ENCODE results near the gene GHRL. TPM values are rescaled to one million over a fixed set of nuclear protein-coding genes. Genes with fewer than 3 reads are reported as not detected.

Gene GHRL
- 10 to 100 TPM in 1 of 4 donors, not detected in 3; 11.3 TPM for total RNA-seq

DNA sequence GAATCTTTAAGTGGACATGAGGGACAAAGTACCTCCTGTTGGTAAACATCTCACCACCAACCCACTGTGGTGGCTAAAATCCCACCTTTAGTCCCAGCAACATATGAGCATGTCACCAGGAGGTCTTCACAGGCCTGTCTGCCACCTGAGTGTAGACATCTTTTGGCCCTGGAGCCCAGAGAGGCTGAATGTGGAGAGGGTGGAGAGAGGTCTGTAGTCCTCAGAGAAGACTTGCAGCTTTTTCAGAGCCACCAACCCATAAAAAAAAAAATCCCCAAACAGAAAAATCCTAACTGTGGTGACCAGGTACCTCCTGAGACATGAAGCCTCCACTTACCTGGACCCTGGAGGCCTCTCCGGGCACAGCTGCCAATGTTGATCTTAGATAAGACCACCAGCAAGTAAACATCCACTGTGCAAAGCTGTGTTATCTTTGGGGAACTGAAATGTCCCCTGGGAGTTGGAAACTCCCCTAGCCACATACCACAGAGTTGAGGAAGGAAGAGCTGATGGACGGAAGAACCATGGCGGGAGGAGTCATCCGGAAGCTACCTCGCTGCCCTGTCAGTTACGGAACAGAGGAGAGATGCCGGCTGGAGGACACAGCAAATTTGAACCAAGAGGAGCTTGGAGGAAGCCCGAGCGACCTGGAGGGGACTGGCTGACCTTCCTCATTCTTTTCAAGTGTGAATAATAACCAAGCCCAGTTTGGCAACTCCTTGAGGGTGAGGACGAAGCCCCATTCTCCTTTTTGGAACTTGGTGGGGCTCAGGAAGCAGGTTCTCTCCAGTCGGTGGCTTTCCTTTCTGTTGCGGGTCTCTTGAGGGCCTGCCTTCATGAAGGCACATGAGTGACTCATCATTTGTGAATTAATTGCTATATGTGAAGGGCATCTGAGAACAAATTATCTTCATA lies at the start of gene GHRL:
GHRL (minus strand) TSS at position 443 of the 915 bp plus-strand sequence. CDS start 2,767 bp downstream, outside the sequence.
- TF ChIP-seq, protein P1, sequence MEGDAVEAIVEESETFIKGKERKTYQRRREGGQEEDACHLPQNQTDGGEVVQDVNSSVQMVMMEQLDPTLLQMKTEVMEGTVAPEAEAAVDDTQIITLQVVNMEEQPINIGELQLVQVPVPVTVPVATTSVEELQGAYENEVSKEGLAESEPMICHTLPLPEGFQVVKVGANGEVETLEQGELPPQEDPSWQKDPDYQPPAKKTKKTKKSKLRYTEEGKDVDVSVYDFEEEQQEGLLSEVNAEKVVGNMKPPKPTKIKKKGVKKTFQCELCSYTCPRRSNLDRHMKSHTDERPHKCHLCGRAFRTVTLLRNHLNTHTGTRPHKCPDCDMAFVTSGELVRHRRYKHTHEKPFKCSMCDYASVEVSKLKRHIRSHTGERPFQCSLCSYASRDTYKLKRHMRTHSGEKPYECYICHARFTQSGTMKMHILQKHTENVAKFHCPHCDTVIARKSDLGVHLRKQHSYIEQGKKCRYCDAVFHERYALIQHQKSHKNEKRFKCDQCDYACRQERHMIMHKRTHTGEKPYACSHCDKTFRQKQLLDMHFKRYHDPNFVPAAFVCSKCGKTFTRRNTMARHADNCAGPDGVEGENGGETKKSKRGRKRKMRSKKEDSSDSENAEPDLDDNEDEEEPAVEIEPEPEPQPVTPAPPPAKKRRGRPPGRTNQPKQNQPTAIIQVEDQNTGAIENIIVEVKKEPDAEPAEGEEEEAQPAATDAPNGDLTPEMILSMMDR (IDR thresholded peaks at IDR 0.05; ENCODE audit: low read depth): no peak

- TF ChIP-seq, protein P1 (IDR thresholded peaks at IDR 0.05; ENCODE audit: low read depth): no peak
Observed at GRCh38 chr3:10341901-10342398, 49.2 kb upstream of the GHRL start.

DNA sequence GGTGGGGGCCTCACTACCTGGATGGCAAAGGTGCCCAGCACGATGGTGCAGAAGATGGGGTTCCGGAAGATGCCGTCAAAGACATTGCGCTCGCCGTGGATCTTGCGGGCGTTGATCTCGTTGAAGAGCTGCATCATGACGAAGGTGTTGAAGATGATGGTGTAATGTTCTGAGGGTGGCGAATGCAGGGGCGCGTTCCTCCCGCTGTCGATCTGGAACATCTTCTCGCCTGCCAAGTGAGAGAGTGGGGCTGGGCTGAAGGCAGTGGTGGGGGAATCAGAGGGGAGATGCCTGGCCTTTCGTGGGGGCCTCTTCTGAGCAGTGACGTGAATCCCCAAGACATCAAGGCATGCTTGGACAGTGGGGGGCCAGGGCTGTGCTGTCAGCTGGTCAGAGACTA lies 47.7 kb upstream of the GHRL start:
- TF ChIP-seq, protein P1 (IDR thresholded peaks at IDR 0.05; ENCODE audit: low read depth): no peak

- TF ChIP-seq, protein P1 (IDR thresholded peaks at IDR 0.05; ENCODE audit: low read depth): no peak
Observed at GRCh38 chr3:10340046-10340445, 47.3 kb upstream of the GHRL start.

- TF ChIP-seq, protein P1 (IDR thresholded peaks at IDR 0.05; ENCODE audit: low read depth): no peak
Observed at GRCh38 chr3:10339376-10339955, 46.7 kb upstream of the GHRL start.

DNA sequence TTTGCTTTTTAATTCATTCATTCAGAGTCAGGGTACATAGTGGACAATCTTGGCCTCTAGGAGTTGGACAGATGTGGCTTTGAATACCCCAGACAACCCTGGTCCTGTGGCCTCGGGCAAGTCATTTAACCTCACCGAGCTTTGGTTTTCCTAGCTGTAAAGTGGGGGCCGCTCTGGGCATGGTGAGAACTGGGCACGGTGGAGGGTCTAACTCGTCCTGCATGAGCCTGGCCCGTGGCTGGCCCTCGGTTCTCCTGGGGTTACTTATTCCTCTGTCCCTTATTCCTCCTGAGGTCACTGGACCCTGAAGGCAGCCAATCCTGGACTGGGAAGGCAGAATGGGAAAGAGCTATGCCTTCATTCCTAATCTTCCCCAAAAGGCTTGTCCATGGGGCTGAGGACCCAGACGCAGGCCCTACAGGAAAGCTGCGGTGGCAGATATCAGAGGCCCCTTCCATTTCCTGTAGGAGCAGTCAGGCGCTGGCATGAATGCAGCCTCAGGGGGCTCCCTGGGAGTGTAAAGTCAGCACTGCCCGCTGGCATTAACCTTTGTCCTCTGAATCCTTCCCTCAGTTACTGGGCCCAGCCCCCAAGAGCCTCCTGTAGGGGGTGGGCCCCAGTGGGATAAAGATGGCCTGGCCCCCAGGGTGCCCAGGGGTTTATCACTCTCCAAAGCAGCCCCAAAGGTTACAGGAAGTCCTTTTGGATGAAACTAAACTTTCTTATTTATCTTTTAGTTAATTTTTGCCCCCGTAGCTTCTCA lies 46.0 kb upstream of the GHRL start:
- TF ChIP-seq, protein P1 (IDR thresholded peaks at IDR 0.05; ENCODE audit: low read depth): no peak

GRCh38 chr3:10338164-10338470 lies 45.4 kb upstream of the GHRL start:
- TF ChIP-seq, protein P1 (IDR thresholded peaks at IDR 0.05; ENCODE audit: low read depth): no peak

Data from subcutaneous adipose tissue (tissue), 4 donors.